H1 (cell line): Measurements from ENCODE around the gene ZNF423. TPM values are rescaled to one million over a fixed set of nuclear protein-coding genes. Genes with fewer than 3 reads are reported as not detected.

Experiments
- RNF2 ChIP-seq: fragments of 200-900, 300-1000 bp; sonication (generic); IDR thresholded peaks from 2 replicates; pipeline ENCODE4 v1.7.1; 2016; ENCODE audit warnings: borderline replicate concordance, low read depth, mild to moderate bottlenecking, antibody characterized with exemption, low read length; ENCODE audit not compliant: poor library complexity, severe bottlenecking; ENCODE audit errors: missing control alignments
- SIN3A ChIP-seq, 2 experiments: IDR thresholded peaks in 1 of 2; conservative IDR thresholded peaks in 1 of 2; 2 replicates each; pipeline ENCODE4 v1.6.1; 2011 to 2012; ENCODE audit warnings: low read length in 2 of 2, improper control_type of control experiment in 1 of 2, low read depth in 1 of 2, mild to moderate bottlenecking in 1 of 2
- SIX5 ChIP-seq: IDR thresholded peaks from 2 replicates; pipeline ENCODE4 v1.6.1; 2011; ENCODE audit warnings: mild to moderate bottlenecking, low read depth, low read length
- polyA plus RNA-seq, 7 experiments: library from polyadenylated mRNA; depleted of rRNA in 3 of 7; stranded (reverse) in 5 of 7; unstranded in 2 of 7; fragments of >200 nt in 5 of 7; fragments of 200-250 nt in 2 of 7; gene quantifications; 1 replicate in 5 of 7; 2 replicates in 1 of 7; 4 replicates in 1 of 7; pipeline versions ENCODE4 v1.2.1 to v1.2.3, GENCODE V29; 2011 to 2013; ENCODE audit warnings: missing spikeins in 2 of 7, mixed read lengths in 2 of 7
- total RNA-seq: library from RNA; stranded (reverse); fragmentation: NEBNext Ultra II Directional; extraction: Animal tissue kit (Norgen Biotek cat#: 25700); gene quantifications from 2 replicates; pipeline ENCODE4 v1.2.1, GENCODE V29; 2021

ZNF423 gene
- total and polyA plus RNA-seq, 2 of the 8 experiments (the other 6 are each of a cell fraction or from before 2014, with no cell fraction given), result 38.2 to 52.3 TPM

DNA sequence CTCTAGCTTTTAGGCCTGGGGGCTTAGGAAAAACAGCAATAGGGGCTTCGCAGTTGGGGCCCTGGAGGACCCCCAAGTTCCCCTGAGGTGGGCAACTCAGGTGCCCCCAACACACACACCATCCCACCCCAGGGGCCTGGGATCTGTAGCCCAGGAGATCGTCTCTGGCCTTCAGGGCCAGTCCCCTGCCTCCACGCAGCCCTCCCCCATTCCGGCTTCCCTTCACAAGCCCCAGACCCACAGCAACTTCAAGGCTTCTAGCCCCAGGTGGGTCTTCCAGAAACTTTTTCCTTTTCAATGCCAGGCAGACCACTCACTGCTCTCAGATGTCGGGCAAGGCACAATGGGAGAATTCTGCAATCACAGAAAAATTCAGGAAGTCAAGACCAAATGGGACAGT is 402.9 kb downstream of the ZNF423 start (continued):
- TF ChIP-seq SIX5, result no peak
- no peak for TF ChIP-seq RNF2
- no peak for TF ChIP-seq SIN3A (conservative IDR thresholded peaks at IDR 0.05 in 1 of 2, IDR thresholded peaks at IDR 0.05 in 1 of 2; ENCODE audit: low read depth in 1 of 2, low read length in 2 of 2)
- TF ChIP-seq, all 59 proteins: peak for 0
